Bronchial epithelial cell (primary cell): ENCODE results near the gene CUBN. TPM values are rescaled to one million over a fixed set of nuclear protein-coding genes. Genes with fewer than 3 reads are reported as not detected.

Experiments used
- DNase-seq: peaks from one replicate; pipeline ENCODE4 v3.0.0-alpha.2; 2010; ENCODE audit warnings: low read depth
- FAIRE-seq: peaks from 2 replicates; lab custom pipeline; 2011; peaks lifted over from hg19 to GRCh38; lab: Jason Lieb, UNC
- H3K27me3 ChIP-seq: 2 replicates; pipeline ENCODE4 v1.5.1; 2011; ENCODE audit warnings: low read length; ENCODE audit not compliant: control insufficient read depth, insufficient read depth
- H3K36me3 ChIP-seq: 2 replicates; pipeline ENCODE4 v1.5.1; 2011; ENCODE audit warnings: low read length; ENCODE audit not compliant: control insufficient read depth, insufficient read depth
- H3K4me3 ChIP-seq: 2 replicates; pipeline ENCODE4 v1.5.1; 2011; ENCODE audit warnings: mild to moderate bottlenecking, low read depth, low read length, control low read depth
- total RNA-seq: library from RNA; depleted of rRNA; stranded (reverse); fragments of >200 nt; gene quantifications from 2 replicates; pipeline ENCODE4 v1.2.1, GENCODE V29; 2014
- TF ChIP-seq, protein P1 (sequence below): IDR thresholded peaks from 2 replicates; pipeline ENCODE4 v1.5.1; 2011; ENCODE audit warnings: mild to moderate bottlenecking, moderate library complexity, low read length, control low read depth, inconsistent platforms; ENCODE audit not compliant: insufficient read depth, severe bottlenecking

The CUBN gene
- total RNA-seq, 1 donor from 2014 or later, result 0.53 TPM

DNA sequence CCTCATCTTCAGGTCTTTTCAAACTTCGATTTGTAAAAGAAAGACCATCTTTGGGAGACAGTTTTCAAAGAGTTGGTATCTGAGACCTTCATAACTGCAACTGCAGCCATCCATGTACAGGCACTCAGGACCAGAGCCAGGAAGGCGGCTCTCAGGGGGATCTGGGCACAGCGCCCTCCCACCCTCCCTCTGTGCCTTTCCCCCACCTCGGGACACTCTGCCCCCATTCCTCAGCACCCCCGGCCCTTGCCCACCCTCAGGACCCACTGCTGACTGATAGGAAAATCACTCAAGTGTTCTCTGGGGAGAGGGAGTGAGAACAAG, 143.6 kb downstream of the CUBN start:
- H3K4me3 ChIP-seq, result no peak overlapping the region
- H3K36me3 ChIP-seq, result no peaks in the 10 kb centered on the region
- no peak for DNase-seq
- no peaks in the 10 kb centered on the region for H3K27me3 ChIP-seq
- TF ChIP-seq, protein P1, sequence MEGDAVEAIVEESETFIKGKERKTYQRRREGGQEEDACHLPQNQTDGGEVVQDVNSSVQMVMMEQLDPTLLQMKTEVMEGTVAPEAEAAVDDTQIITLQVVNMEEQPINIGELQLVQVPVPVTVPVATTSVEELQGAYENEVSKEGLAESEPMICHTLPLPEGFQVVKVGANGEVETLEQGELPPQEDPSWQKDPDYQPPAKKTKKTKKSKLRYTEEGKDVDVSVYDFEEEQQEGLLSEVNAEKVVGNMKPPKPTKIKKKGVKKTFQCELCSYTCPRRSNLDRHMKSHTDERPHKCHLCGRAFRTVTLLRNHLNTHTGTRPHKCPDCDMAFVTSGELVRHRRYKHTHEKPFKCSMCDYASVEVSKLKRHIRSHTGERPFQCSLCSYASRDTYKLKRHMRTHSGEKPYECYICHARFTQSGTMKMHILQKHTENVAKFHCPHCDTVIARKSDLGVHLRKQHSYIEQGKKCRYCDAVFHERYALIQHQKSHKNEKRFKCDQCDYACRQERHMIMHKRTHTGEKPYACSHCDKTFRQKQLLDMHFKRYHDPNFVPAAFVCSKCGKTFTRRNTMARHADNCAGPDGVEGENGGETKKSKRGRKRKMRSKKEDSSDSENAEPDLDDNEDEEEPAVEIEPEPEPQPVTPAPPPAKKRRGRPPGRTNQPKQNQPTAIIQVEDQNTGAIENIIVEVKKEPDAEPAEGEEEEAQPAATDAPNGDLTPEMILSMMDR, result no peak
- no peak for FAIRE-seq

DNA sequence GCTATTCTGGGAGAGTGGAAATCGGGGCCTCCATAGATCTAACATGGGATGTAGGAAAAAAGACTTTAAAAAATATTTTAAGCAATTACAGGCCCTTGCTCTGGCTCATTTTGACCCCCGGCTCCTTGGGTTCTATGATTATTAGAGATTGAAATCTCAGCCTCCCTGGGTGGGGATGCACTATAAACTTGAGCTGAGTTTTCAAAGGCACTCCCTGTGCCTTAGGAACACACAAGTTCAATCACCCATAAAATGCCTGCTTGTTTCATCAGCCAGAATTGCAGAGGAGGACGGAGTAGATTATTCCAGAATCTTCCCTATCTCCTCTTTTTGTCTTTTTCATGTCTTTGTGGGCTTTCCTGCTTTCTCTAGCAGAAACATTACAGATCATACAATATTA, 145.4 kb downstream of the CUBN start:
- Histone ChIP-seq H3K36me3 (no peaks in the 10 kb centered on the region), H3K4me3 (no peak overlapping the region), H3K27me3 (no peaks in the 10 kb centered on the region)
- no peak for DNase-seq
- TF ChIP-seq, protein P1, result no peak
- no peak for FAIRE-seq

DNA sequence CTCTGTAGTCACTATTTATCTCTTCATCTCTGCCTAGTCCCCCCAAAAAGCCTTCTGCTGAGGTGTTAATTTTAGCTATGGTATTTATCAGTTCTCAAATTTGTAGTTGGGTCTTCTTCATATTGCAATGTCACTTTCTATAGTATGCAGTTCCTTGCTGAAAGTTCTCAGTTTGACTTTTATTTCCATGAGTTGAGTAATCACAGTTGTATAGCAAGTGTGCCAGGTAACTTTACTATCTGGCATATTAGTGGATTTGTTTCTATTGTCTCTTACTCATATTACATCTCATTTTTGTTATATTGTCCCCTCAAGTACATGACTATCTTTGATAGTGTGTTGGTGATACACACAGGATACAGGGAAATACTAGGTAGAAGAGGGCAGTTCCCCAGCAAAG, 152.8 kb downstream of the CUBN start:
- no peak for DNase-seq
- FAIRE-seq, result no peak

DNA sequence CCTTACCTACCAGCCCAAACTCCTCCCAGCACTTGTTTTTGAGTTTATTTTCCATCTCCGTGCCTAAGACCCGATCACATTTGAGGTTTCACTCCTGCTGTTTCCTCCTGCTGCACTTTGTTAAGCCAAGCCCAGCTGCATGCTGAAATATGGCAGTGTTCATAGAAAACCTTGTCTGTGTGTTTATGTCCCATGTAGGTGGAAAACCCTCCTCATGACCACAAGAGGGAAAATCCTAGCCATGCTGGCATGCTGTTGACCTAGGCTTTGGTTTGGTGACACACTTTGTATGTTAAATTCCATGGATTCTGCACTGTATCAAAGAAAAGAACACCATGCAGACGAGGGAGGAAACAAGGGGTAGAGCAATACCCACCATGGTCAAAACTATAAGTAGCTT, 154.4 kb downstream of the CUBN start:
- H3K27me3 ChIP-seq, result no peaks in the 10 kb centered on the region
- no peak overlapping the region for H3K4me3 ChIP-seq
- TF ChIP-seq, protein P1, result no peak
- H3K36me3 ChIP-seq, result no peaks in the 10 kb centered on the region
- FAIRE-seq (no peak), DNase-seq (no peak)

More for the DNA sequence above, 152.8 kb downstream of the CUBN start:
- TF ChIP-seq, protein P1, result no peak
- no peaks in the 10 kb centered on the region for H3K27me3 ChIP-seq
- no peak overlapping the region for H3K4me3 ChIP-seq
- no peaks in the 10 kb centered on the region for H3K36me3 ChIP-seq

DNA sequence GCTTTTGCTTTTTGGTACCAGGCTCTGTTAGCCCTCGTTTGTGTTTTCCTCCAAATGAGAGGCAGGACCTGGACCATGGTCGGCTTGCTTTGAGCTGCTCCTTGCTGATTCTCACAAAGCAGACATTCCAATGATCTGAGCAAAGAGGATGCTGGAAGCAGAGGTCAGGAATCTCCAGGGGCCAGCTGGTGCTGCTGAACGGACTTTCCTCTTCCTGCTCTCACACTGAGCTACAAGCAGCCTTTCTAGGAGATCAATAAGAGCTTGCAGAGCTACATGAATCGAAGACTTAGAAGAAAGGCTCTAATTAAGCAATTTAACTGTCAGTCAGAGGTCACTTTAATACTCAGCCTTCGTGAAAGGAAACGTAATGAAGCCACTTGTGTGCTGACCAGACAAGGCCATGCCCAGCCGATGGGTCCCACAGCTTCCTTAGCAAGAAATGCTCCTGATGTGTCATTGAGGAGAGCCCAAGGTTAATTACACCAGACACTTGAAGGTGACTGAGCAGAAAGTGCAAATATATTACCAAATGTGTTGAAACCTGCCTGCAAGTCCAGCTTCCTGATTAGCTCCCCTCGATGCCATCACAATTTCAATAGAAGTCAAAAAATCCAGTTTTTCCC, 161.1 kb downstream of the CUBN start:
- H3K27me3 ChIP-seq, result no peaks in the 10 kb centered on the region
- H3K4me3 ChIP-seq, result no peak overlapping the region
- no peak for FAIRE-seq
- no peaks in the 10 kb centered on the region for H3K36me3 ChIP-seq
- peak; percentile 43 for DNase-seq
- TF ChIP-seq, protein P1, result no peak

DNA sequence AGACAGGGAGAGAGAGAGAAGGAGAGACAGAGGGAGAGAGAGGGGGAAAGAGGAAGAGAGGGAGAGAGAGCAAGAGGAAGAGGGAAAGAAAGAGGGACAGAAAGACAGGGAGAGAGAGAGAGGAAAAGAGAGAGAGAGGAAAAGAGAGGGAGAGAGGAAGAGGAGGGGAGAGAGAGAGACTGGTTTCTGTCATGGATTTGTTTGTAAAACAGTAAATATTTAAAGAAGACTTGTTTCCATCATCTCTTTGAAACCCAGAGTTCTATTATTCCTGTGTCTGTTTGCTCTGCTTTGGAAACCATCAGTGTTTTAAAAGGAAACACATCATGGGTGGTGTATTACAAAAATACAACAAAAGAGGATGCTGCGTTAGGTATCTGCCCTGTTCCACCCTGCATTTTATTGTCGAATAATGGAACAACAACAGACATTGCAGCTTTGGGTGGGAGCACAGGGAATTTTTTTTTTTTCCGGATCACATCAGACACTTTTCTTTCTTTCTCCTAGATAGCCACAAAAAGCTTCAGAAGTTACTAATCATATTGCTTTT, 161.7 kb downstream of the CUBN start:
- Histone ChIP-seq H3K36me3 (no peaks in the 10 kb centered on the region), H3K27me3 (no peaks in the 10 kb centered on the region), H3K4me3 (no peak overlapping the region)
- no peak for DNase-seq
- TF ChIP-seq, protein P1, result no peak
- no peak for FAIRE-seq
